Activated CD4-positive, alpha-beta T cell treated with anti-CD3 and anti-CD28 coated beads, Interleukin-2, Interleukin-4, amounts not matched to agents 100 ng/mL and 50 ng/mL, durations not matched to agents 16 hours and 8 hours (primary cell): ENCODE results near the gene TPPP.
"Not testable (repeated sequence)": the region's sequence is repeated elsewhere in the genome, so short reads cannot be mapped to it uniquely, and the experiment has no call there.

Experiments
- DNase-seq: peaks from one replicate; pipeline ENCODE4 v3.0.0-alpha.2; 2020; ENCODE audit warnings: low spot score

The TPPP gene

GRCh38 chr5:694042-694431, 885 bp upstream of the TPPP start:
- DNase-seq: not testable (repeated sequence)

DNA sequence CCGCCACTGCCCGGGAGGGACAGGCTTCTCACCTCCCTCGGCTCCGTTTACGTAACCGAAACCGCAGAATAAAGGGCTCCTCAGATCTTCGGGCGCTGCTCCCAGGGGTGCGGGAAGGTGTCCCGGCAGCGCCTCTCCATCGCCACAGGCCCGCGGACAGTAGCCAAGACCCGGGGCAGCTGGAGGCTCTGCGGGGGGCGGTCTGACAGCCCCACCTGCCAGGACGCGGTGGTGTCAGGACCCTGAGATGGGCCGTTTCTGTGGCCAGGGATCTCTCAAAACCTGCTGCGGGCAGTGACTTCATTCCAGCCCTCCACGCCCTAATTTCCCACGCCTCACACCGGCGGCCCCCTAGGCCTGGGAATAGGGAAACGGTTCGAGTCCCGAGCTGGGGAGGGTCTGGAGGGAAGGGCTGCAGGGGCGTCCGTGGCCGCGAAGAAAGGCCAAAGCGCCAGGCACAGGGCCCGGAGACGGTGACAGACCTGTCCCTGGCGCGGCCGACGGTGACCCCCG, 567 bp downstream of the TPPP start:
- not testable (repeated sequence) for DNase-seq

- no peak for DNase-seq
These were observed 1.2 kb downstream of the TPPP start for GRCh38 chr5:691817-692528.

DNA sequence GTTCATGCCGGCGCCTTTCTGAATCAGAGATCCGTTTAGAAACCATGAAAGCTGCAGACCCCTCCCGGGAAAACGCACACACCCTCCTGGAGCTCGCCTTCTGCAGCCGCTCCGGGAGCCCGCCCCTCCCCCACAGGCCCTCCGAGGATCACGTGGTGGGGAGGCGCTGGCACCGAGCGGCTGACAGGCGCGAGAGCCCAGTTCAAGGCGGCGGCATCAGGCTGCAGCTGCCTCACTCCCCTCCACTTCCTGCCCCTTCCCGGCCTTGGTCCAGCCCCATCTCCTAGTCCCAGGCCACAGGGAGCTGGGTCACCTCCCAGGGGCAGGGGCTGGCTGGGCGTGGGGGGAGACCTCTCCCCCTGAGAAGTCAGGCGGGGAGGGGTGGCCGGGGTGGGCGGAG, 2.1 kb downstream of the TPPP start:
- DNase-seq: not testable (repeated sequence)

GRCh38 chr5:690293-690692, 2.9 kb downstream of the TPPP start:
- DNase-seq: not testable (repeated sequence)

GRCh38 chr5:688348-689010, 4.7 kb downstream of the TPPP start:
- DNase-seq: not testable (repeated sequence)

DNA sequence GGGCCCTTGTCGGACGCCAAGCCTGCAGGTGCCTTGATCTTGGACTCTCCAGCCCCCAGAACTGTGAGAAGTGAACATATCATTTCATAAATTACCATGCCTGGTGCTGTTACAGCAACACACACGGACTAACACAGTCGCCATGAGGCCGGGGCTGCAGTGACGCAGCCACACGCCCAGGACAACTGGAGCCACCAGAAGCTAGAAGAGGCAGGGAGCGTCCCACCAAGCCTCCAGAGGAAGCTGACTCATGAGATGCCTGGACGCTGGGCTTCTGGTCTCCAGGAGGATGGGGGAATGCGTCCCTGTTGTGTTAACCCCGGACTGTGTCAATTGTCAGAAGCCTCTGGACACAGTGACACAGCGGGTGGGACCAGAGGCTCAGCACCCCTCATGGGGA, 6.2 kb downstream of the TPPP start:
- not testable (repeated sequence) for DNase-seq

- DNase-seq: not testable (repeated sequence)
These were observed 7.0 kb downstream of the TPPP start for GRCh38 chr5:686172-686523.

GRCh38 chr5:685262-686171, 7.6 kb downstream of the TPPP start:
- DNase-seq: no peak

GRCh38 chr5:684751-685216, 8.4 kb downstream of the TPPP start:
- no peak for DNase-seq

DNA sequence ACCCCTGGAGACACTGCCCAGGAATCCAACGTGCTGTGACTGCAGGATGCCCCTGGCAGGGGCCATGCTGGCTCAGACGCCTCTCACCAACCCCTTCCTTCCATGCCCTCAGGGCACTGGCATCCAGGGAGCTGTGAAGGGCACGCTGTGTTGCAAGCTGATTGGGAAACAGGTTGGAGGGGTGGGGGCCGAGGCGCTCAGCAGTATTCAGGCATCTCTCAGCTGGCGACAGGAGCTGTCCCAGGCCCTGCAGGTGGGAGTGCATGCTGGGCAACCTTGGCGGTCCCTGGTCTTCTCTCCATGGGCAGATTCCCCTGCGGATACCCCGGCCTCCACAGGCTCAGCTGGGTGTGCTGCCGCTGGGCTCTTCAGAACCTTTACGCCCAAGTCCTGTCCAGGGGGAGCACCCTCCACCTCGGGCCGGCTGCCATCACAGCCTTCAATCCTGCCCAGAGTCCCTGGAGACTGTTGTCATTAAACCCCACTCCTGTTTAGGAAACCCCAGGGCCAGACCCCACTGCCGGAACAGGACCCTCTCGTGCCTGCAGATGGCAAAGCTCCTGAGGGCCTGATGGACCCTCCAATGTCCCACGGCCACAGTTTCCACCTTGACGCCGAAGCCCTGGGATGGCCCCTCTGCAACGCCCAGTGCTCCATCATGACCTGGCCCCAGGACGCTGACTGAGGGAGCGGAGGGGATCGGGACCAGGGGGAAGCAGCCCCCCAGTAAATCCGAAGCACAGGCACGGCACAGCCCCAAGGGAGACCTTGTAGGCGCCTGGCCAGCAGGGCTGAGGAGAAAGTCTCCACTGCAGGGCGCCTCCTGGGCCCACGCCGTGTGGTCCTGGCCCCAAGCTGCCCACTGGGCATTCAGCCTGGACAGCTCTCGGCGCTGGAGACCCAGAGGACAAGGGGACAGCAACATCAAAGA, 9.3 kb downstream of the TPPP start:
- no peak for DNase-seq

- DNase-seq: not testable (repeated sequence)
These were observed 10.3 kb downstream of the TPPP start for GRCh38 chr5:682651-683358.

GRCh38 chr5:682216-682615, 10.9 kb downstream of the TPPP start:
- DNase-seq: not testable (repeated sequence)

GRCh38 chr5:681317-682191, 11.6 kb downstream of the TPPP start:
- not testable (repeated sequence) for DNase-seq

GRCh38 chr5:680836-681235, 12.3 kb downstream of the TPPP start:
- DNase-seq: not testable (repeated sequence)

- not testable (repeated sequence) for DNase-seq
These were observed 12.9 kb downstream of the TPPP start for GRCh38 chr5:680118-680795.

GRCh38 chr5:679166-679895, 13.8 kb downstream of the TPPP start:
- DNase-seq: not testable (repeated sequence)

DNA sequence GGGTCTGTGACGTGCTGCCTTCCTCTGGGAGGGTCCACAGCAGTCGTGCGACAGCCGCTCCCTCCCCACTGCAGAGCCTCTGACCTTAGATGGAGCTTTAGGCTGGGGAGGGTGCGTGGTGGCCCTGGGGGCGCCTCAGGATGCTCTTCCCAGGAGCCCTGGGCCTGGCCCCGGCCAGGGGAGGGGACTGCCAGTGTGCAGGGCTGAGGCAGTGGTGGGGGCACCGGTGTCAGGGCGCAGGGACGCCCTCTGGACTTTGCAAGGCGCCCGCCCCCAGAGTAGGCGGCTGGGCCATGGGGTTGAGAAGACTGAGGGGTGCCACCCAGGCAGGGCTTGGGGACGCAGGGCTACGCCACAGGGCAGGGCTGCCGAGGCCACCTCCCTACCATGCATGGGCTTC, 14.6 kb downstream of the TPPP start:
- DNase-seq: not testable (repeated sequence)
